ENCODE data around the gene ZCRB1. TPM values are rescaled to one million over a fixed set of nuclear protein-coding genes. Genes with fewer than 3 reads are reported as not detected.
A peak's percentile ranks its signal among the peaks of the same experiment; 100 is the strongest.

The ZCRB1 gene
- total RNA-seq, 1 donor from 2014 or later, result 57.5 TPM

GRCh38 chr12:42315108-42315507 lies 10.8 kb downstream of the ZCRB1 start:
- Mint-ChIP-seq H3K4me1 (ENCODE audit: low read depth) (no peaks in the 10 kb centered on the region), H3K9me3 (ENCODE audit: low read depth) (no peaks in the 10 kb centered on the region), H3K27me3 (ENCODE audit: low read depth) (no peaks in the 10 kb centered on the region), H3K27ac (ENCODE audit: unreplicated experiment) (no peak overlapping the region), H3K36me3 (ENCODE audit: low read depth) (peaks cover 9% of the 10 kb centered on the region), H3K4me3 (ENCODE audit: unreplicated experiment) (no peak overlapping the region)
- DNase-seq (ENCODE audit: low spot score), result no peak
- no peak for TF ChIP-seq CTCF (IDR thresholded peaks at IDR 0.05)

- Mint-ChIP-seq H3K4me3 (ENCODE audit: unreplicated experiment) (no peak overlapping the region), H3K9me3 (ENCODE audit: low read depth) (no peaks in the 10 kb centered on the region), H3K4me1 (ENCODE audit: low read depth) (no peaks in the 10 kb centered on the region), H3K27ac (ENCODE audit: unreplicated experiment) (no peak overlapping the region), H3K27me3 (ENCODE audit: low read depth) (no peaks in the 10 kb centered on the region), H3K36me3 (ENCODE audit: low read depth) (peaks cover 7% of the 10 kb centered on the region)
- no peak for TF ChIP-seq CTCF (IDR thresholded peaks at IDR 0.05)
- DNase-seq (ENCODE audit: low spot score), result no peak
Measured at GRCh38 chr12:42309996-42310395, 15.9 kb downstream of the ZCRB1 start.

GRCh38 chr12:42308390-42308789 lies 17.5 kb downstream of the ZCRB1 start:
- no peak overlapping the region for H3K4me3 Mint-ChIP-seq (ENCODE audit: unreplicated experiment)
- no peaks in the 10 kb centered on the region for H3K27me3 Mint-ChIP-seq (ENCODE audit: low read depth)
- no peaks in the 10 kb centered on the region for H3K4me1 Mint-ChIP-seq (ENCODE audit: low read depth)
- no peak overlapping the region for H3K27ac Mint-ChIP-seq (ENCODE audit: unreplicated experiment)
- no peaks in the 10 kb centered on the region for H3K9me3 Mint-ChIP-seq (ENCODE audit: low read depth)
- DNase-seq (ENCODE audit: low spot score), result no peak
- peaks cover 5% of the 10 kb centered on the region for H3K36me3 Mint-ChIP-seq (ENCODE audit: low read depth)
- TF ChIP-seq CTCF (IDR thresholded peaks at IDR 0.05), result no peak

- no peak for DNase-seq (ENCODE audit: low spot score)
- no peak for TF ChIP-seq CTCF (IDR thresholded peaks at IDR 0.05)
- no peaks in the 10 kb centered on the region for H3K9me3 Mint-ChIP-seq (ENCODE audit: low read depth)
- H3K36me3 Mint-ChIP-seq (ENCODE audit: low read depth), result no peaks in the 10 kb centered on the region
- H3K4me1 Mint-ChIP-seq (ENCODE audit: low read depth), result no peaks in the 10 kb centered on the region
- H3K4me3 Mint-ChIP-seq (ENCODE audit: unreplicated experiment), result no peak overlapping the region
- no peak overlapping the region for H3K27ac Mint-ChIP-seq (ENCODE audit: unreplicated experiment)
- no peaks in the 10 kb centered on the region for H3K27me3 Mint-ChIP-seq (ENCODE audit: low read depth)
Measured at GRCh38 chr12:42306297-42306696, 19.6 kb downstream of the ZCRB1 start.

- DNase-seq (ENCODE audit: low spot score), result no peak
- peak overlapping the region; percentile 3 for H3K27ac Mint-ChIP-seq (ENCODE audit: unreplicated experiment)
- H3K27me3 Mint-ChIP-seq (ENCODE audit: low read depth), result no peaks in the 10 kb centered on the region
- H3K36me3 Mint-ChIP-seq (ENCODE audit: low read depth), result no peaks in the 10 kb centered on the region
- no peak overlapping the region for H3K4me3 Mint-ChIP-seq (ENCODE audit: unreplicated experiment)
- H3K9me3 Mint-ChIP-seq (ENCODE audit: low read depth), result no peaks in the 10 kb centered on the region
- no peak for TF ChIP-seq CTCF (IDR thresholded peaks at IDR 0.05)
- H3K4me1 Mint-ChIP-seq (ENCODE audit: low read depth), result peaks cover 9% of the 10 kb centered on the region
Measured at GRCh38 chr12:42299392-42300308, 26.2 kb downstream of the ZCRB1 start.

Data from chondrocyte (in vitro differentiated cells).